HG02852 (cell line): ENCODE data around the gene PLA2G4D.

ENCODE experiments used
- ATAC-seq: cut with Tn5 transposase; IDR thresholded peaks from one replicate; pipeline ENCODE4 v1.9.1; 2021; ENCODE audit warnings: mild to moderate bottlenecking, moderate library complexity; ENCODE audit not compliant: unreplicated experiment

PLA2G4D gene

DNA sequence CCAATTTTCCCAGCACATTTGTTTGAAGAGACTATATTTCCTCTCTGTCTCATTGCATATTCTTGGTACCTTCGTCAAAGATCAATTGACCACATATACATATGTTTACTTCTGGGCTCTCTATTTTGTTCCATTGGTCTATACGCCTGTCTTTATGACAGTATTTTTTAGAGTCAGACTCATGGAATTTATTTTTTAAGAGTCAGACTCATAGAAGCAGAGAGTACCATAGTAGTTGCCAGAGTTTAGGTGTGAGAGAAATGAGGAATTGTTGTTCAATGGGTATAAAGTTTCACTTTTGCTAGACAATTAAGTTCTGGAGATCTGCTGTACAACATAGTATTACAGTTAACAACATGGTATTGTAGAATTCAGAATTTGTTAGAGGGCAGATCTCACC lies 35.0 kb upstream of the PLA2G4D start:
- no peak for ATAC-seq

DNA sequence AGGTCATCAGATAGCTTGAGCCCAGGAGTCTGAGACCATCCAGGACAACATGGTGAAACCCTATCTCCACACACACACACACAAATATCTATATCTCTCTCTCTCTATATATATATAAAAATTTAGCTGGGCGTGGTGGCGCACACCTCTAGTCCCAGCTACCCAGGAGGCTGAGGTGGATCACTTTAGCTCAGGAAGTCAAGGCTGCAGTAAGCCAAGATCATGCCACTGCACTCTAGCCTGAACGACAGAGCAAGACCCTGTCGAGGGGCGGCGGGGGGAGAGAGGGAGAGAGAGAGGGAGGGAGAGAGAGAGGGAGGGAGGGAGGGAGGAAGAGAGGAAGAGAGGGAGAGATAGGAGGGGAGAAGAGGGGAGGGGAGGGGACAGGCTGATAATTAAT lies 34.1 kb upstream of the PLA2G4D start:
- no peak for ATAC-seq

DNA sequence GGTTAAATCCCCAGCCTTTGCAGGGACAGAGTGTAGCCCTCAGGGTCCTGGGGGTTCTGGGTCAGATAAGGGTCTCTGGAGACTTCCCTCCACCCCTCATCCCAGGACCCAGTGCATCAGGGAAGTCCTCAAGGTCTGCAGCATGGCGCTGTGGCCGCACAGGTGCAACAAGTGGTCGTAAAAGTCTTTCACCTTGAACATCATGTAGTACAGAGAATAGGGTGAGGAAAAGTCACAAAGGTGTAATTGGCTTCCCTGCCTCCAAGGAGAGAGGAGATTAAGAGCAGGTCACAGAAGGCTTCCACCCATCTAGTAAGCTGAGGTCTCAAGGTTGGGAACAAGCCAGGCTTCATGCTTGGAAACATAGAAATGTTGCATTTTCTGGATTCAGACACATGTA lies 29.2 kb upstream of the PLA2G4D start:
- no peak for ATAC-seq

- no peak for ATAC-seq
Observed at GRCh38 chr15:42121682-42122081, 27.3 kb upstream of the PLA2G4D start.

GRCh38 chr15:42121021-42121420 lies 26.7 kb upstream of the PLA2G4D start:
- ATAC-seq = no peak

- no peak for ATAC-seq
Observed at GRCh38 chr15:42120285-42120684, 25.9 kb upstream of the PLA2G4D start.

- no peak for ATAC-seq
Observed at GRCh38 chr15:42119446-42119760, 25.0 kb upstream of the PLA2G4D start.

GRCh38 chr15:42118650-42119445 lies 24.5 kb upstream of the PLA2G4D start:
- ATAC-seq = no peak

DNA sequence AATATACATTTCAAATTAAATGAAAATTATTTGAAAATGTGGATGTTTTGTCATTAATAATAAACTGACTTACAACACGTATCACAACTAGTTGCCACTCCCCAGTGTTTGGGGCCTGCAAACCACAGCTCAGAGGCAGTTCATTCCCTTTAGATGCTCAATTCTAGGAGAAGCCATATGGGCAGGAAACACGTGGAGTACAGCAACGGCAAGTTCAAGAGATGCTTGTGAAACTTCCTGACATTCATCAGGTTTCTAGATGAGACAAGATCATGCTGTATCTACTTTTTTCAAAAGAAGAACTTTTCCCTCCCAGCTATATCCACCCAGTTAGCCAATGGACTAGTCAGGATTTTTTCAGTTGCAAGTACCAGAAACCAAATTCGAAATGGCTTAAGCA lies 17.6 kb upstream of the PLA2G4D start:
- ATAC-seq = no peak

DNA sequence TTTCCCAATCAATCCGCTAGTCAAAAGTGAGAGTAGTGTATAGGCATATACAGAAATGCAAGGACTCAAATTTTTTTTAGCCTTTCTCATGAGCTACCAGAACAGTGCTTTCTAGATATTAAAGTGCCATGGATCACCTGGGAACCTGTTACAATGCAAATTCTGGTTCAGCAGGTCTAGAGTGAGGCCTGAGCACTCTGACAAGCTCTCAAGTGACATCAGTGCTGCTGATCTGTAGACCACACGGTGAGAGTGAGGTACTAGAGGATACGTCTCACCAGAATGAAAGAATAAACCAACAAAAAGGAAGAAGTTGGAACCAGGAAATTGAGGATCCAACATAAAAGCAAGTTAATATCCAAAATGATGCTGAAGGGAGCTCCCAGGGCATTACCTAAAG lies 16.0 kb upstream of the PLA2G4D start:
- ATAC-seq = no peak

DNA sequence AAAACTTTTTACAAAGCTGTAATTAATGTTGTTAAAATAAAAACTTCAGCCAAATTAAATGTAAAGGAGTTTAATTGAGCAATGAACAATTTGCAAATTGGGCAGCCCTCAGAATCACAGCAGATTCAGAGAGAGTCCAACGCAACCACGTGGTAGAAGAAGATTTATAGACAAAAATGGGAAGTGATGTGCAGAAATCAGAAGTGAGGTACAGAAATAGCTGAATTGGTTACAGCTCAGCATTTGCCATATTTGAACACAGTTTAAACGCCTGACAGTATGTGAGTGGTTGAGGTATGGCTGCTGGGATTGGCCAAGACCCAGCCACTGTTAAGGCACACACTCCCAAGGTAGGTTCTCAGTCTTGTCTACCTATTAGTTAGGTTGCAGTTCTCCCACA lies 14.4 kb upstream of the PLA2G4D start:
- no peak for ATAC-seq

DNA sequence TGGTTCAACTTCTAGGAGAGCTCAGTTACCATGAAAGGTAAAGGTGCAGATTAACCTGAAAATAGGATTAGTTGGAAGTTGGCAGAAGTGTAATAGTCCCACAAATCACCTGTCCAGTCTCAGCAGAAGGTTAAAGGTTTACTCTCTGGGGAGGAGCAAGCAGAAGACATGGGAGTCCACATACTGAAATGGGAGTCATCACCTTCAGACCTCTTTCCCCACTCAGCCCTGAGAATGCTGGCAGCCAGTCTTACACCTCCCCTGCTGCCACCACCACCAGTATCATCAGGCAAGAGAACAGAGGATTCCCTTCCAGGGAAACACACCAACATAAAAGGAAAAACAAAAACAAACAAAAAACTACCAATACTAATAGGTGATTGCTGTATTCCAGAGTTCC lies 13.8 kb upstream of the PLA2G4D start:
- no peak for ATAC-seq

- ATAC-seq = no peak
Observed at GRCh38 chr15:42107473-42107872, 13.1 kb upstream of the PLA2G4D start.

GRCh38 chr15:42106288-42106687 lies 11.9 kb upstream of the PLA2G4D start:
- no peak for ATAC-seq

DNA sequence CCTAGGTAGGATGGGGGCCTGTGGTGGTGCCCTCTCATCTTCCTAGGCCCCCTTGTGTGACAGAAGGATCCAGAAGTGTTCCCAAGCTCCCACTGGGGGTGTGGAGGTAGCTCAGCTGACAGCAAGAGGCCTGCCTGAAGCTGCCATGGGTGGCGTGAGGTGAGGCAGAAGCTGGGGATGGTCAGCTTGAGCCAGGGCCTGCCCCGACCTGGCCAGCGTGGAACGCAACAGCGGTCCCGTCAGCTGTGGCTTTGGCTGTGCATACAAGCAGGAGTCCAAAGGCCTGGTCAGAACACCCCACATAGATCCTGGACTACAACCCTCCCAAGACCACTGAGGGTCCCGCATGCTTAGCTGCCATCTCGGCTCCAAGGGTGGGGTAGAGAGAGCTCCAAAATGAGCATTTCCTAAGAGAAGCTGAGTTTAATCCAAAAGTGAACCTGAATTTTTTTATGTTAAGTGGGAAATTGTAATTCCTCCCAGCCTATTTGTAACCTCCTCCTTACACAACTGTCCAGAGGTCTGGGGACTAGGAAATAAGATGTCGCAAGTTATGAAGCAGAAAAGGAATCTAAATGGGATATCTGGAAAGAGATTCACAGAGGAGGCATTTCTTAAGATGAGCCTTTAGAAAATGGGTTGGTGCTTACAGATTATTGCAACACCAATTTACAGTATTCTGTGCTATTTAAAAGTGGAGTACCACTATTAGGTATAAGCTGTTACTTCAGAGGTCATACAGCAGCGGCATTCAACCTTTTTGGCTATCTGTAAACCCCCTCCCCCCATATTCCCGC lies 9.9 kb upstream of the PLA2G4D start:
- no peak for ATAC-seq

GRCh38 chr15:42102646-42103235 lies 8.4 kb upstream of the PLA2G4D start:
- no peak for ATAC-seq

GRCh38 chr15:42101861-42102260 lies 7.5 kb upstream of the PLA2G4D start:
- ATAC-seq = no peak

DNA sequence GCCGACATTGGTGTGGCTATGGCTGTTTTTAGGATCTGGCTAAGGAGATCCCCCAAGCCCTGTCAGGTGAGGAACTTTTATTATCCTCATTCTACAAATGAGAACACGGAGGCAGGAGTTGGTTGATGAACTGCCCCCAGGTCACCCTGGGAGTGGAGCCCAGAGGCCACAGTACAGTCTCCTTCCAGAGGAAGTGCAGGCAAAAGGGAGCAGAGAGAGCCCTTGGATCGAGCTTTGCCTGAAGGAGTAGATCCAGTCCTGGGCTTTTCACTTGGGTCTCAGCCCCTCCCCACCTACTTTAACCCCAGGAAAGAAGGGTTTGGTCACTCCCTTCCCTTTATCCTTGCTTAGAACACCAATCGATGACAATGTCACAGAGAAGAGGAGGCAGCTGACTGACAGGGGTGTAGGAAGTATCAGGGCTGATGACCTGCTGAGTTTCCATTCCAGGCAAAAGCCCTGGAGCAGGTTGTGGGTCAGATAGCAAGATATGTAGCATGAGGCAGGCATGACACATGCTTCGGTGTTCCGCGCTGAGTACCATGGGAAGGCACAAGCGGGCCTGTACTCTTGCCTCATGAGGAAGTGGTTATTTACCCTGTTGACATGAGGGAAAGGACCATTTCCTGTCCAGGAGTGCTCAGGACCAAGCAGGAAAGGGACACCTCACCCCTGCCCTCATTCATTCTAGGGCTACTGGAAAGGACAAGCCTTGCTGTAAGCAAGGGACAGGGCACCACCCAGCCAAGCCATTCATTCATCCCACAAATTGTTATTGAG lies 5.8 kb upstream of the PLA2G4D start:
- no peak for ATAC-seq

DNA sequence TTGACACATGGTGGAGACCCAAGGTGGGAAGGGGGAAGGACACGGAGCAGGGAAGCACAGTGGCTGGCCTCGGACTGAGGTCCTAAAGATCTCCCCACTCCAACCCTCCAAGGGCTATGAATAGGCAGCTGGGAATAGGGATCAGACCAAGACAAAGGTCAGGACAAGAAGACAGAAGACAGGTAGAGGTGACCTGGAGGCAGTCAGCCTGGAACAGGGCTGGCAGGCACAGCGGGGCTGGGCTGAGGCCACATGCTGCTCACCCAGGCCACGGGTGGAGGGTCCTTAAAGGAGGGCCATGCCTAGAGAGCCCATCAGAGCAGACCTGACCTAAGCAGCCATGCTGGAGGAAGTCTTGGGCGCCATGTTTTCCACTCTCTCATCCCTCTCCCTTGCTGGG lies 2.7 kb upstream of the PLA2G4D start:
- ATAC-seq = no peak

DNA sequence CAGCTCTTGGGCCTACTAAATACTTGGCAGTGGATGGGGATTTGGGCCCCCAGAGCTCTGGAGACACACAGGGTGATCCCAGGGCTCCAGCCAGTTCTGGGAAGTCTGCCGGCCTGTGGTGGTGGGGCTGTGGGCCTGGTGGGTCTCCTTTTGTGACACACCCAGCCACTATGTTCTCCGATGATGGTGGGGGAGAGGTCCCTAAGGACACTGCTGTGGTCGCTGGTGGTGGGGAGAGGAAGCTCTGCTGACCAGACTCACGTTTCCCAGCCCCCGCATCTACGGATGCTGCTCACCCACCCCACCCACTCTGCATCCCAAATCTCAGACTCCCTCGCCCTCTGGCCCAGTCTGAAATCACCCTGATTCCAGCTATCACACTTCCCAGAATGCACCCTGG lies 396 bp downstream of the PLA2G4D start:
- ATAC-seq = no peak
